MCF 10A (cell line): ENCODE measurements around the gene ZBTB9. TPM values are rescaled to one million over a fixed set of nuclear protein-coding genes. Genes with fewer than 3 reads are reported as not detected.

Experiments
- BruUV-seq: library from RNA; stranded (reverse); fragments of 400-500 nt; replicated peaks from 2 replicates; lab custom pipeline; 2021; lab: Mats Ljungman, UMichigan
- CTCF ChIA-PET: fragments of 300-600 bp; sonication (Branson Sonifier 250); formaldehyde crosslinking; extraction: SDS; loops from one replicate; lab custom pipeline; 2021; ENCODE audit warnings: antibody characterized with exemption, inconsistent platforms; lab: Yijun Ruan, JAX
- POLR2A ChIA-PET: fragments of 300-600, 350-650 bp; sonication (Branson Sonifier 250); formaldehyde crosslinking; extraction: SDS; loops from one replicate; lab custom pipeline; 2020; ENCODE audit warnings: antibody characterized with exemption, inconsistent platforms; lab: Yijun Ruan, JAX
- DNase-seq: peaks from one replicate; pipeline ENCODE4 v3.0.0-alpha.2; 2018; ENCODE audit not compliant: unreplicated experiment
- H3K27ac Mint-ChIP-seq: one replicate; pipeline ENCODE4 v1.8.0; 2022; ENCODE audit warnings: mild to moderate bottlenecking, low read depth, mixed read lengths; ENCODE audit not compliant: unreplicated experiment
- H3K27me3 Mint-ChIP-seq: one replicate; pipeline ENCODE4 v1.8.0; 2022; ENCODE audit warnings: mixed read lengths; ENCODE audit not compliant: insufficient read depth, unreplicated experiment
- H3K36me3 Mint-ChIP-seq: one replicate; pipeline ENCODE4 v1.8.0; 2022; ENCODE audit warnings: mild to moderate bottlenecking, moderate library complexity, mixed read lengths; ENCODE audit not compliant: insufficient read depth, unreplicated experiment
- H3K4me1 Mint-ChIP-seq: one replicate; pipeline ENCODE4 v1.8.0; 2022; ENCODE audit warnings: mixed read lengths; ENCODE audit not compliant: insufficient read depth, unreplicated experiment
- H3K4me3 Mint-ChIP-seq: one replicate; pipeline ENCODE4 v1.8.0; 2022; ENCODE audit warnings: mild to moderate bottlenecking, moderate library complexity, mixed read lengths; ENCODE audit not compliant: unreplicated experiment
- H3K9me3 Mint-ChIP-seq: one replicate; pipeline ENCODE4 v1.8.0; 2022; ENCODE audit warnings: mixed read lengths; ENCODE audit not compliant: unreplicated experiment
- intact Hi-C: fragments of 100-400 bp; cut with micrococcal nuclease; formaldehyde crosslinking; loops from 2 replicates; pipeline ENCODE4 v1.14.1; 2022
- total RNA-seq: library from RNA; stranded (reverse); gene quantifications from 2 replicates; pipeline ENCODE4 v1.2.3, GENCODE V29; 2022
- TF ChIP-seq, protein P1 (sequence below): fragments of 200-600 bp; IDR thresholded peaks from one replicate; pipeline ENCODE4 v1.8.0; 2022; ENCODE audit warnings: antibody characterized with exemption, mild to moderate bottlenecking; ENCODE audit not compliant: unreplicated experiment

The ZBTB9 gene
- total RNA-seq, 1 experiment from 2014 or later = 7.5 TPM

GRCh38 chr6:33428224-33428965 lies 26.0 kb upstream of the ZBTB9 start:
- Mint-ChIP-seq H3K27me3 (no peaks in the 10 kb centered on the region), H3K4me3 (peak overlapping the region; percentile 97), H3K36me3 (no peaks in the 10 kb centered on the region), H3K9me3 (no peaks in the 10 kb centered on the region), H3K4me1 (peaks cover 69% of the 10 kb centered on the region), H3K27ac (peak overlapping the region; percentile 72)
- CTCF ChIA-PET = interaction anchor here (0.5 to 1.1 kb wide), 7 partner anchors 17 to 967 kb away, joined by 3 to 5 read pairs (median 3); no protein-coding TSS in a partner anchor
- peak; percentile 68 for DNase-seq
- no TSS peak for BruUV-seq
- intact Hi-C loops = loop anchor here (5.0 to 10.0 kb wide), 2 partner anchors 131 to 276 kb away; partner anchors contain the start of gene RGL2
- TF ChIP-seq, protein P1, sequence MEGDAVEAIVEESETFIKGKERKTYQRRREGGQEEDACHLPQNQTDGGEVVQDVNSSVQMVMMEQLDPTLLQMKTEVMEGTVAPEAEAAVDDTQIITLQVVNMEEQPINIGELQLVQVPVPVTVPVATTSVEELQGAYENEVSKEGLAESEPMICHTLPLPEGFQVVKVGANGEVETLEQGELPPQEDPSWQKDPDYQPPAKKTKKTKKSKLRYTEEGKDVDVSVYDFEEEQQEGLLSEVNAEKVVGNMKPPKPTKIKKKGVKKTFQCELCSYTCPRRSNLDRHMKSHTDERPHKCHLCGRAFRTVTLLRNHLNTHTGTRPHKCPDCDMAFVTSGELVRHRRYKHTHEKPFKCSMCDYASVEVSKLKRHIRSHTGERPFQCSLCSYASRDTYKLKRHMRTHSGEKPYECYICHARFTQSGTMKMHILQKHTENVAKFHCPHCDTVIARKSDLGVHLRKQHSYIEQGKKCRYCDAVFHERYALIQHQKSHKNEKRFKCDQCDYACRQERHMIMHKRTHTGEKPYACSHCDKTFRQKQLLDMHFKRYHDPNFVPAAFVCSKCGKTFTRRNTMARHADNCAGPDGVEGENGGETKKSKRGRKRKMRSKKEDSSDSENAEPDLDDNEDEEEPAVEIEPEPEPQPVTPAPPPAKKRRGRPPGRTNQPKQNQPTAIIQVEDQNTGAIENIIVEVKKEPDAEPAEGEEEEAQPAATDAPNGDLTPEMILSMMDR = peak; percentile 36
- POLR2A ChIA-PET = interaction anchor here (0.6 to 3.1 kb wide), 11 partner anchors 9 to 157 kb away, joined by 3 to 16 read pairs (median 4); partner anchors contain the start of genes BAK1, CUTA, RPS18 and SYNGAP1

DNA sequence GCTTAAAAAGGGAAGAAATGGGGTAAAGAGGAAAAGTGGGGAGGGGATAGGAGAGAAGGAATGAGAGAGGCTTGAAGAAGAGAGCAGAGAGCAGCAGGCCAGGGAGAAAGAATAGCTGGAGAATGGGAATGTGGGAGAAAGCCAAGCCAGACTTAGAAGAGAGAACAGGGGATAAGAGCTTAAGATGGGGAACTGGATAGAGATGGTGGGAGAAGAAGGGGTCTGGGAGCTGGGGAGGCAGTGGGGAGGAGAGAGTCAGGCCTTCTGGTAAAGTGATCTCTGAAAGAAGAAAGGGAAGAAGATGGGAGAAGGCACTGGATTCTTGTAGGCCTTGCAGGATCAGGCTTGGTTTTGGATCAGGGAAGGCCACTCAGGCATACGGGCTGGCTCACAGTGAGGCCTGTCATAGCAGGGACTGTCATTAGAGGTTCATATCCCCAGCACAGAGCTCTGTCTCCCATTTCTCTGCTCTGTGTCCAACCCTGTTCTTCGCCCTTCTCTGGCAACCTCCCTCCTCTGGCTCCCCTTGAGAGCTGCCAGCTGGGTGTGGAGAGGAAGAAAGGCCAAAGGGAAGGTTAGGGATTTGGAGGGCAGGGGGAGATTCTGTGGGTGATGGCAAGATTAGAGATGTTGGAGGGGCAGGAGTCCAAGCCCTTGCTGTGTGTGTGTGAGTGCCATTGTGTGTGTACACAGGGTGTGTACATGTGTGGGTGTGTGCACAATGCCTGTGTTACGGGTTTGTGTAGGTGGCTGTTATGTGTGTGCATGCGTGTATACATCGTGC lies 25.2 kb upstream of the ZBTB9 start:
- H3K27ac Mint-ChIP-seq = peak overlapping the region; percentile 72
- H3K27me3 Mint-ChIP-seq = no peaks in the 10 kb centered on the region
- TF ChIP-seq, protein P1 = no peak
- POLR2A ChIA-PET = interaction anchor here (0.6 to 3.1 kb wide), 10 partner anchors 8 to 157 kb away, joined by 4 to 16 read pairs (median 4); partner anchors contain the start of genes BAK1, CUTA, RPS18 and SYNGAP1
- intact Hi-C loops = loop anchor here (5.0 to 10.0 kb wide), 2 partner anchors 132 to 276 kb away; partner anchors contain the start of gene RGL2
- peak overlapping the region; percentile 97 for H3K4me3 Mint-ChIP-seq
- no TSS peak for BruUV-seq
- no peaks in the 10 kb centered on the region for H3K36me3 Mint-ChIP-seq
- DNase-seq = no peak
- CTCF ChIA-PET = interaction anchor here (0.5 to 1.1 kb wide), 8 partner anchors 16 to 966 kb away, joined by 3 to 5 read pairs (median 4); no protein-coding TSS in a partner anchor
- H3K4me1 Mint-ChIP-seq = peaks cover 61% of the 10 kb centered on the region
- no peaks in the 10 kb centered on the region for H3K9me3 Mint-ChIP-seq

DNA sequence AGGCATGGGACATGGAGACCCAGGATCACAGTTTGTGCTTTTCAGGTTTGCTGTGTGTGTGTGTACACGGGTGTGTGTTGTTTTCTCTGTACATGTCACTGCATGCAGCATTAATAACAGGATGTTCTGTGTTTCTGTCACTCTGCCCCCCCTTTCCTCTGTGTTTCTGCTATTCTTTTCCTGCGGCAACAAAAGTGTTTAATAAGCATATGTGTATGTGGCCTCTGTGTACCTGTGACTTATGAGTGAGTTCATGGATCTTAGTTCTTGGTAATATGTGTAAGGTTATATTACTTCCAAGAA lies 24.7 kb upstream of the ZBTB9 start:
- no peak overlapping the region for H3K4me3 Mint-ChIP-seq
- H3K27me3 Mint-ChIP-seq = no peaks in the 10 kb centered on the region
- DNase-seq = no peak
- peak overlapping the region; percentile 72 for H3K27ac Mint-ChIP-seq
- ChIA-PET CTCF (interaction anchor here (0.6 to 1.1 kb wide), 3 partner anchors 127 to 175 kb away, joined by 3 to 5 read pairs (median 5); no protein-coding TSS in a partner anchor), POLR2A (interaction anchor here (0.7 to 3.1 kb wide), 7 partner anchors 11 to 187 kb away, joined by 3 to 16 read pairs (median 5); partner anchors contain the start of genes BAK1, CUTA, RPS18 and SYNGAP1)
- TF ChIP-seq, protein P1 = no peak
- no peaks in the 10 kb centered on the region for H3K36me3 Mint-ChIP-seq
- no TSS peak for BruUV-seq
- H3K9me3 Mint-ChIP-seq = no peaks in the 10 kb centered on the region
- H3K4me1 Mint-ChIP-seq = peaks cover 56% of the 10 kb centered on the region
- intact Hi-C loops = loop anchor here (5.0 to 10.0 kb wide), 2 partner anchors 132 to 275 kb away; partner anchors contain the start of gene RGL2
